ENCODE results near the gene TSKS.

TSKS gene

DNA sequence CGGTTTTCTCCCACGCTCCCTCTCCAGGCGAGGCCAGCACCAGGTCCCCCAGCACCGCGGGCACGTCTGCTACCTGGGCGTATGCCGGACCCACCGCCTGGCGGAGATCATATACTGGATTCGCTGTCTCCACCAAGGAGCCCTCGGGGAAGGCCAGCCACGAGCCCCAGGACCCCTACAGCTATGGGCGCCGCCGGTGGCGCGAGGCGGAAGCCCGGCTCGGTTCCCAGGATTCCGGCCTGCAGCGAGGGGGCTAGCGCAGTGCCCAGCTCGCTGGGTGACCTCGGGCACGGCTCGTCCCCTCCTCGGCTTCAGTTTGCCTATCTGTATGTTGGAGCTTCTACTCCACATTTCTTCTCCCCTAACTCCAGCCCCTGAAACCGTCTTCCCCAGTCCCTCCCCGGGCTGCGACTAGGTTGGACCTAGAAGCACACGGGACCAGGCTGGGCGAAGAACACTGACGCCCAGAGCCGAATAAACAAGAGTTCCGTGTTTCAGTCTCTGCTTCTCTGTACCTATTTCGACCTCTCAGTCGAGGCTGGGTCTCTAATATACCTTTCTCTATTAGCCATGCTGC is 72.9 kb downstream of the TSKS start:
- TF ChIP-seq, protein P1, sequence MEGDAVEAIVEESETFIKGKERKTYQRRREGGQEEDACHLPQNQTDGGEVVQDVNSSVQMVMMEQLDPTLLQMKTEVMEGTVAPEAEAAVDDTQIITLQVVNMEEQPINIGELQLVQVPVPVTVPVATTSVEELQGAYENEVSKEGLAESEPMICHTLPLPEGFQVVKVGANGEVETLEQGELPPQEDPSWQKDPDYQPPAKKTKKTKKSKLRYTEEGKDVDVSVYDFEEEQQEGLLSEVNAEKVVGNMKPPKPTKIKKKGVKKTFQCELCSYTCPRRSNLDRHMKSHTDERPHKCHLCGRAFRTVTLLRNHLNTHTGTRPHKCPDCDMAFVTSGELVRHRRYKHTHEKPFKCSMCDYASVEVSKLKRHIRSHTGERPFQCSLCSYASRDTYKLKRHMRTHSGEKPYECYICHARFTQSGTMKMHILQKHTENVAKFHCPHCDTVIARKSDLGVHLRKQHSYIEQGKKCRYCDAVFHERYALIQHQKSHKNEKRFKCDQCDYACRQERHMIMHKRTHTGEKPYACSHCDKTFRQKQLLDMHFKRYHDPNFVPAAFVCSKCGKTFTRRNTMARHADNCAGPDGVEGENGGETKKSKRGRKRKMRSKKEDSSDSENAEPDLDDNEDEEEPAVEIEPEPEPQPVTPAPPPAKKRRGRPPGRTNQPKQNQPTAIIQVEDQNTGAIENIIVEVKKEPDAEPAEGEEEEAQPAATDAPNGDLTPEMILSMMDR (IDR thresholded peaks at IDR 0.05; ENCODE audit: control insufficient read depth, extremely low read depth, insufficient read depth): no peak
- H3K4me3 ChIP-seq (ENCODE audit: low read depth, low read length): peak overlapping the region; percentile 56

More for the DNA sequence above, 72.9 kb downstream of the TSKS start:
- DNase-seq (ENCODE audit: low read depth): no peak

All from LNCaP clone FGC (cell line).